Measurements from ENCODE around the gene HSD17B1.
A peak's percentile ranks its signal among the peaks of the same experiment; 100 is the strongest.

Gene HSD17B1

GRCh38 chr17:42564815-42565522 lies 12.2 kb downstream of the HSD17B1 start:
- DNase-seq (ENCODE audit: insufficient read length), result no peak

DNA sequence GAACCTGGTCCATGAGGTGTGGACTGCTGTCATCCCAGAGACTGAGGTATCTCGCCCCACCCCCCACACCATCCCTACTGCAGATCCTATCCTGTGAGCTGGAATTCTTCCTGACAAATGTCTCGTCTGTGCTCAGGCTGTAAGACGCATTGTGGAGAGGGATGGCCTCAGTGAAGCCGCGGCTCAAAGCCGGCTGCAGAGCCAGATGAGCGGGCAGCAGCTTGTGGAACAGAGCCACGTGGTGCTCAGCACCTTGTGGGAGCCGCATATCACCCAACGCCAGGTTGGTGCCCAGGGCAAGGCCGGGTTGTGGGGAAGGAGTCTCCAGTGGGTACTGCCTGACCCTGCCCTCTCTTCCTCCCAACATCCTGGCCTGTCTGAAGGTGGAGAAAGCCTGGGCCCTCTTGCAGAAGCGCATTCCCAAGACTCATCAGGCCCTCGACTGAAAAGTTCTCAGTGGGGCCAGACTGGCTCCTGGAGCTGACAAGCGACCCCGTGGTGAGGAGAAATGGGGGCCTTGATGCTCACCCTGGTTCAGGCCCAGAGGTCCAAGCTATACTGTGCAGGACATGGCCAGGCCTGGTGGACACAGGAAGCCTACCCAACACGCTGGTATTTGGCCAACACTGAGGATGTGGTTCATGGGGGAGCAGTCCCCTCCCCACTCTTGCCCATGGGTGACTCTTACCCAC lies 12.9 kb downstream of the HSD17B1 start:
- no peak for TF ChIP-seq POLR2A (IDR thresholded peaks at IDR 0.05; ENCODE audit: low read depth, low read length)
- no peak for TF ChIP-seq POLR2AphosphoS5 (IDR thresholded peaks at IDR 0.05; ENCODE audit: low read depth, low read length)
- FAIRE-seq, result no peak
- DNase-seq (ENCODE audit: insufficient read length), result no peak

More at GRCh38 chr17:42564815-42565522, 12.2 kb downstream of the HSD17B1 start:
- no peak for FAIRE-seq
- TF ChIP-seq POLR2AphosphoS5 (IDR thresholded peaks at IDR 0.05; ENCODE audit: low read depth, low read length), result no peak
- no peak for TF ChIP-seq POLR2A (IDR thresholded peaks at IDR 0.05; ENCODE audit: low read depth, low read length)
- no peak for TF ChIP-seq TAF1 (IDR thresholded peaks at IDR 0.05; ENCODE audit: borderline replicate concordance, low read depth, low read length)

GRCh38 chr17:42566215-42566882 lies 13.6 kb downstream of the HSD17B1 start:
- DNase-seq (ENCODE audit: insufficient read length) (no peak), FAIRE-seq (no peak)
- TF ChIP-seq POLR2AphosphoS5 (IDR thresholded peaks at IDR 0.05; ENCODE audit: low read depth, low read length) (no peak), TAF1 (IDR thresholded peaks at IDR 0.05; ENCODE audit: borderline replicate concordance, low read depth, low read length) (no peak), POLR2A (IDR thresholded peaks at IDR 0.05; ENCODE audit: low read depth, low read length) (no peak)

- peak; percentile 100 for DNase-seq (ENCODE audit: insufficient read length)
- FAIRE-seq, result peak; percentile 95
- TF ChIP-seq POLR2A (IDR thresholded peaks at IDR 0.05; ENCODE audit: low read depth, low read length) (no peak; the same call in 1 of the 2 replicates), POLR2AphosphoS5 (IDR thresholded peaks at IDR 0.05; ENCODE audit: low read depth, low read length) (peak; percentile 67; the same call in 1 of the 2 replicates), TAF1 (IDR thresholded peaks at IDR 0.05; ENCODE audit: borderline replicate concordance, low read depth, low read length) (peak; percentile 22; the same call in 1 of the 2 replicates)
Measured at GRCh38 chr17:42566883-42567573, 14.3 kb downstream of the HSD17B1 start, which contains the start of gene MLX. TSS of gene MLX (plus strand) at chr17:42567100. CDS start at chr17:42567125, 25 bp downstream.

- FAIRE-seq (no peak), DNase-seq (ENCODE audit: insufficient read length) (no peak)
- no peak for TF ChIP-seq POLR2A (IDR thresholded peaks at IDR 0.05; ENCODE audit: low read depth, low read length)
- no peak for TF ChIP-seq TAF1 (IDR thresholded peaks at IDR 0.05; ENCODE audit: borderline replicate concordance, low read depth, low read length)
Measured at GRCh38 chr17:42568341-42569111, 15.8 kb downstream of the HSD17B1 start.

DNA sequence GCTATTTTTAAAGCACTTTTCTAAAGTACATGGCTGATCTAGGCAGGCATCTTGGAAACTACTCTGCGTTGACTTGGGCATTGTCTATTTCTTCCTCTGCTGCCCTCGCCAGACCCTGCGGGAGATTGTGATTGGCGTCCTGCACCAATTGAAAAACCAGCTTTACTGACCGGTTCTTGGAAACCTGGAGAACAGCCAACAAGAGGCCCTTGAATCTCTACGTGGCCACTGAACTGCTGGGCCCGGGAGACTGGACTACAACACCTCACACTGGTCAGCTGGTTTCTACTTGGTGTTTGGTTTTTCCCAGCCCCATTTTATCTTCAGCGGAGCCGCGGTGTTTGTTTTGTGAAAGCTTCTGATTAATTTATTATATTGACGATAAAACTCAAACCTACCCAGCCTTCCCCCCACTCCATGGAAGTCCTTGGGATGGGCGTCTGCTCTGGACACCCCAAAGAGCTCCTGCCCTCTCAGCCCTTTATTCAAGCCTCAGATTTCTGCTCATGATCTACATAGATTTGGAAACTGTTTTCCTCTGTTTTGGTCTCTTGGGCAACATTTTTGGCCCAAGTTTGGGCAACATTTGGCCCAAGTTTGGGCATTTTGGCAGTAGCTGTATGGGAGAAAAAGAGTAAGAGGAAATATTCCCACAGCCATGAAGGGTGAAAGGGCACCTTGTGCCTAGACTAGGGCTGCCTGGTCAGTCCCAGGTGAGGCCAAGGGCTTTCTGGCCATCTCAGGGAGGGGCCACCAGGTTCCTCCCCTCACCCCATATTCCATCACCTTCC lies 18.9 kb downstream of the HSD17B1 start:
- no peak for DNase-seq (ENCODE audit: insufficient read length)
- no peak for TF ChIP-seq TAF1 (IDR thresholded peaks at IDR 0.05; ENCODE audit: borderline replicate concordance, low read depth, low read length)
- no peak for TF ChIP-seq POLR2AphosphoS5 (IDR thresholded peaks at IDR 0.05; ENCODE audit: low read depth, low read length)
- no peak for TF ChIP-seq POLR2A (IDR thresholded peaks at IDR 0.05; ENCODE audit: low read depth, low read length)
- FAIRE-seq, result no peak

GRCh38 chr17:42573095-42573494 lies 20.4 kb downstream of the HSD17B1 start:
- no peak for DNase-seq (ENCODE audit: insufficient read length)
- no peak for TF ChIP-seq POLR2A (IDR thresholded peaks at IDR 0.05; ENCODE audit: low read depth, low read length)
- TF ChIP-seq POLR2AphosphoS5 (IDR thresholded peaks at IDR 0.05; ENCODE audit: low read depth, low read length), result no peak
- no peak for TF ChIP-seq TAF1 (IDR thresholded peaks at IDR 0.05; ENCODE audit: borderline replicate concordance, low read depth, low read length)
- FAIRE-seq, result no peak

DNA sequence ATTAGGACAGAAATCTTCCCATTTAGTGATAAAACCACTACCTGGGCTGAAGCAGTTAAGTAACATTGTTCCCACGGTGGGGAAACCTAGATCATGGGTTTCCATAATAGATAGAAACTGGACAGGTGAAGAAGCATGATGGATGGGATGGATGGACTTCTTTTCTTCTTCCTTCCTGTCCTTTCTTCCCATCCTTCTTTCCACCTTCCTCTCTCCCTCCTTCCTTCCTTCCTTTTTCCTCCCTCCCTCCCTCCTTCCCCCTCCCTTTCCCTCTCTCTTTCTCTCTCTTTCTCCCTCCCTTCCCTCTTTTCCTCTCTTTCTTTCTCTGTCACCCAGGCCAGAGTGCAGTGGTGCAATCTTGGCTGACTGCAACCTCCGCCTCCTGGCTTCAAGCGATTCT lies 21.7 kb downstream of the HSD17B1 start:
- TF ChIP-seq TAF1 (IDR thresholded peaks at IDR 0.05; ENCODE audit: borderline replicate concordance, low read depth, low read length), result no peak
- FAIRE-seq, result no peak
- DNase-seq (ENCODE audit: insufficient read length), result no peak

- no peak for FAIRE-seq
- TF ChIP-seq POLR2AphosphoS5 (IDR thresholded peaks at IDR 0.05; ENCODE audit: low read depth, low read length) (no peak), POLR2A (IDR thresholded peaks at IDR 0.05; ENCODE audit: low read depth, low read length) (no peak; the same call in 1 of the 2 replicates)
- no peak for DNase-seq (ENCODE audit: insufficient read length)
Measured at GRCh38 chr17:42577140-42577531, 24.4 kb downstream of the HSD17B1 start.
